ENCODE measurements around the gene ARHGAP40. TPM values are rescaled to one million over a fixed set of nuclear protein-coding genes. Genes with fewer than 3 reads are reported as not detected.

The ARHGAP40 gene
- total and polyA plus RNA-seq, 2 experiments from 2014 or later: 0.21 TPM; not detected in 1

DNA sequence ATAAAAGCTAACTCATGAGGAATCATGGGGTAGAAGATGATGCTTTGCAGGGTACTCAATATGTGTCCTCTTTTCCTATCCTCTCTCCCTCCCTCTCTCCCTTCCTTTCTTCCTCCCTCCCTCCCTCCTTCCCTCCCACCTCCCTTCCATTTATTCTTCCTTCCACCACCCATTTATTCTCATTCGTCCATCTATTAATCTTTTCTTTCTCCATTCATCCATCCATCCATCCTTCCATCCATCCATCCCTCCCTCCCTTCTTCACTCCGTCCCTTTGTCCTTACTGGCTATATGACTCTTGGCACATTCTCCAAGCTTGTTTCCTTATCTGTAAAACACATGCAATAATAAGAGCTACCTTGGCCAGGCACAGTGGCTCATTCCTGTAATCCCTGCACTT lies 40.9 kb downstream of the ARHGAP40 start (continued):
- TF ChIP-seq EZH2phosphoT487 (IDR thresholded peaks at IDR 0.05; ENCODE audit: unreplicated experiment) (no peak), STAT1 (IDR thresholded peaks at IDR 0.05; ENCODE audit: unreplicated experiment) (no peak)
- TF ChIP-seq, protein P1, sequence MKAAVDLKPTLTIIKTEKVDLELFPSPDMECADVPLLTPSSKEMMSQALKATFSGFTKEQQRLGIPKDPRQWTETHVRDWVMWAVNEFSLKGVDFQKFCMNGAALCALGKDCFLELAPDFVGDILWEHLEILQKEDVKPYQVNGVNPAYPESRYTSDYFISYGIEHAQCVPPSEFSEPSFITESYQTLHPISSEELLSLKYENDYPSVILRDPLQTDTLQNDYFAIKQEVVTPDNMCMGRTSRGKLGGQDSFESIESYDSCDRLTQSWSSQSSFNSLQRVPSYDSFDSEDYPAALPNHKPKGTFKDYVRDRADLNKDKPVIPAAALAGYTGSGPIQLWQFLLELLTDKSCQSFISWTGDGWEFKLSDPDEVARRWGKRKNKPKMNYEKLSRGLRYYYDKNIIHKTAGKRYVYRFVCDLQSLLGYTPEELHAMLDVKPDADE (IDR thresholded peaks at IDR 0.05): no peak

DNA sequence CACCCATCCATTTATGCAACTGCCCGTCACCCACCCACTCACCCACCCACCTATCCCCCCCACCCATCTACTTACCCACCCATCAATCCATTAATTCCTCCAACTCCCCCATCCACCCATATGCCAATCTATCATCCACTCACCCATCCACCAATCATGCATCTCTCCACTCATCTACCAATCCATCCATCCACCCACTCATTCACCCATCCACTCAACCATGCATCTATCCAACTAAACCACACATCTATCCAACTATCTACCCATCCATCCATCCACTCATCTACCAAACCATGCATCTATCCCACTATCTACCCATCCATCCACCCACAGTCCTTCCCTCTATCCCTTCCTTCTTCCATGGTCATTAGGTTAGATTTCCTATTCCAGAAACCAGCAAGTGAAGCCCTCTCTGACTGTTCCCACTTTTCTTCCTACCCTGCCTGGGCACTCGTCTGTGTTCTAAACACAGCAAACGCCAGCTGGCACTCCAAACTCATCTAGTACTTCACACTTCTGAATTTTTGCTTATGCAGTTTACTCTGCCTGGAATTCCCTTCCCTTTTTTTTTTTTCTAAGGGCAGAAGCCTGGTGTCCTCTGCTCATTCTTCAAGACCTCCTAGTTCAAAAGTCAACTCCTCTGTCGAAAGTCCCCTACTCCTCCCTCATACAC lies 43.1 kb downstream of the ARHGAP40 start:
- no peak overlapping the region for H3K27ac ChIP-seq (ENCODE audit: low read depth)
- H2AFZ ChIP-seq: no peak overlapping the region
- H3K27me3 ChIP-seq (ENCODE audit: insufficient read depth): peaks cover 57% of the 10 kb centered on the region
- no peak overlapping the region for H3K27ac Mint-ChIP-seq
- no peaks in the 10 kb centered on the region for H3K79me2 ChIP-seq (replicated peaks; ENCODE audit: insufficient read depth)
- 0 out of 2 replicates have a peak, but pooled peaks cover 5% of the 10 kb centered on the region for H3K4me1 ChIP-seq (ENCODE audit: insufficient read depth)
- H3K9me2 ChIP-seq (ENCODE audit: insufficient read depth): no peaks in the 10 kb centered on the region
- ATAC-seq (no peak), DNase-seq (ENCODE audit: low spot score) (no peak)
- no peaks in the 10 kb centered on the region for H3K36me3 Mint-ChIP-seq (ENCODE audit: low read depth)
- H3K4me1 Mint-ChIP-seq: peaks cover 7% of the 10 kb centered on the region; the same call in 2 of the 3 replicates
- H3K27me3 Mint-ChIP-seq (ENCODE audit: insufficient read depth, low read depth, poor library complexity): peaks cover 48% of the 10 kb centered on the region
- H4K20me1 ChIP-seq (replicated peaks; ENCODE audit: insufficient read depth): no peaks in the 10 kb centered on the region
- H3K4me2 ChIP-seq: no peak overlapping the region
- no peak overlapping the region for H3K4me3 ChIP-seq
- no peaks in the 10 kb centered on the region for H3F3A ChIP-seq (replicated peaks; ENCODE audit: low read depth)
- no peaks in the 10 kb centered on the region for H3K36me3 ChIP-seq (ENCODE audit: insufficient read depth)
- no peaks in the 10 kb centered on the region; the same call in 2 of the 3 replicates for H3K9me3 Mint-ChIP-seq
- no peak overlapping the region for H3K4me3 Mint-ChIP-seq
- no peak for TF ChIP-seq ZNF331 (CRISPR knock-in tag; IDR thresholded peaks at IDR 0.05; ENCODE audit: low read depth)
- no peak for TF ChIP-seq EZH2 (IDR thresholded peaks at IDR 0.05; ENCODE audit: low read depth, unreplicated experiment)
- no peak for TF ChIP-seq CREB1 (CRISPR knock-in tag; IDR thresholded peaks at IDR 0.05; ENCODE audit: low read depth)
- no peak for TF ChIP-seq NANOG (IDR thresholded peaks at IDR 0.05; ENCODE audit: borderline replicate concordance)
- TF ChIP-seq, protein P2, sequence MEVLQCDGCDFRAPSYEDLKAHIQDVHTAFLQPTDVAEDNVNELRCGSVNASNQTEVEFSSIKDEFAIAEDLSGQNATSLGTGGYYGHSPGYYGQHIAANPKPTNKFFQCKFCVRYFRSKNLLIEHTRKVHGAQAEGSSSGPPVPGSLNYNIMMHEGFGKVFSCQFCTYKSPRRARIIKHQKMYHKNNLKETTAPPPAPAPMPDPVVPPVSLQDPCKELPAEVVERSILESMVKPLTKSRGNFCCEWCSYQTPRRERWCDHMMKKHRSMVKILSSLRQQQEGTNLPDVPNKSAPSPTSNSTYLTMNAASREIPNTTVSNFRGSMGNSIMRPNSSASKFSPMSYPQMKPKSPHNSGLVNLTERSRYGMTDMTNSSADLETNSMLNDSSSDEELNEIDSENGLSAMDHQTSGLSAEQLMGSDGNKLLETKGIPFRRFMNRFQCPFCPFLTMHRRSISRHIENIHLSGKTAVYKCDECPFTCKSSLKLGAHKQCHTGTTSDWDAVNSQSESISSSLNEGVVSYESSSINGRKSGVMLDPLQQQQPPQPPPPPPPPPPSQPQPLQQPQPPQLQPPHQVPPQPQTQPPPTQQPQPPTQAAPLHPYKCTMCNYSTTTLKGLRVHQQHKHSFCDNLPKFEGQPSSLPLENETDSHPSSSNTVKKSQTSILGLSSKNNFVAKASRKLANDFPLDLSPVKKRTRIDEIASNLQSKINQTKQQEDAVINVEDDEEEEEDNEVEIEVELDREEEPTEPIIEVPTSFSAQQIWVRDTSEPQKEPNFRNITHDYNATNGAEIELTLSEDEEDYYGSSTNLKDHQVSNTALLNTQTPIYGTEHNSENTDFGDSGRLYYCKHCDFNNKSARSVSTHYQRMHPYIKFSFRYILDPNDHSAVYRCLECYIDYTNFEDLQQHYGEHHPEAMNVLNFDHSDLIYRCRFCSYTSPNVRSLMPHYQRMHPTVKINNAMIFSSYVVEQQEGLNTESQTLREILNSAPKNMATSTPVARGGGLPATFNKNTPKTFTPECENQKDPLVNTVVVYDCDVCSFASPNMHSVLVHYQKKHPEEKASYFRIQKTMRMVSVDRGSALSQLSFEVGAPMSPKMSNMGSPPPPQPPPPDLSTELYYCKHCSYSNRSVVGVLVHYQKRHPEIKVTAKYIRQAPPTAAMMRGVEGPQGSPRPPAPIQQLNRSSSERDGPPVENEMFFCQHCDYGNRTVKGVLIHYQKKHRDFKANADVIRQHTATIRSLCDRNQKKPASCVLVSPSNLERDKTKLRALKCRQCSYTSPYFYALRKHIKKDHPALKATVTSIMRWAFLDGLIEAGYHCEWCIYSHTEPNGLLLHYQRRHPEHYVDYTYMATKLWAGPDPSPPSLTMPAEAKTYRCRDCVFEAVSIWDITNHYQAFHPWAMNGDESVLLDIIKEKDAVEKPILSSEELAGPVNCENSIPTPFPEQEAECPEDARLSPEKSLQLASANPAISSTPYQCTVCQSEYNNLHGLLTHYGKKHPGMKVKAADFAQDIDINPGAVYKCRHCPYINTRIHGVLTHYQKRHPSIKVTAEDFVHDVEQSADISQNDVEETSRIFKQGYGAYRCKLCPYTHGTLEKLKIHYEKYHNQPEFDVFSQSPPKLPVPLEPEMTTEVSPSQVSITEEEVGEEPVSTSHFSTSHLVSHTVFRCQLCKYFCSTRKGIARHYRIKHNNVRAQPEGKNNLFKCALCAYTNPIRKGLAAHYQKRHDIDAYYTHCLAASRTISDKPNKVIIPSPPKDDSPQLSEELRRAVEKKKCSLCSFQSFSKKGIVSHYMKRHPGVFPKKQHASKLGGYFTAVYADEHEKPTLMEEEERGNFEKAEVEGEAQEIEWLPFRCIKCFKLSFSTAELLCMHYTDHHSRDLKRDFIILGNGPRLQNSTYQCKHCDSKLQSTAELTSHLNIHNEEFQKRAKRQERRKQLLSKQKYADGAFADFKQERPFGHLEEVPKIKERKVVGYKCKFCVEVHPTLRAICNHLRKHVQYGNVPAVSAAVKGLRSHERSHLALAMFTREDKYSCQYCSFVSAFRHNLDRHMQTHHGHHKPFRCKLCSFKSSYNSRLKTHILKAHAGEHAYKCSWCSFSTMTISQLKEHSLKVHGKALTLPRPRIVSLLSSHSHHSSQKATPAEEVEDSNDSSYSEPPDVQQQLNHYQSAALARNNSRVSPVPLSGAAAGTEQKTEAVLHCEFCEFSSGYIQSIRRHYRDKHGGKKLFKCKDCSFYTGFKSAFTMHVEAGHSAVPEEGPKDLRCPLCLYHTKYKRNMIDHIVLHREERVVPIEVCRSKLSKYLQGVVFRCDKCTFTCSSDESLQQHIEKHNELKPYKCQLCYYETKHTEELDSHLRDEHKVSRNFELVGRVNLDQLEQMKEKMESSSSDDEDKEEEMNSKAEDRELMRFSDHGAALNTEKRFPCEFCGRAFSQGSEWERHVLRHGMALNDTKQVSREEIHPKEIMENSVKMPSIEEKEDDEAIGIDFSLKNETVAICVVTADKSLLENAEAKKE (CRISPR knock-in tag; IDR thresholded peaks at IDR 0.05): no peak
- TF ChIP-seq, protein P3, sequence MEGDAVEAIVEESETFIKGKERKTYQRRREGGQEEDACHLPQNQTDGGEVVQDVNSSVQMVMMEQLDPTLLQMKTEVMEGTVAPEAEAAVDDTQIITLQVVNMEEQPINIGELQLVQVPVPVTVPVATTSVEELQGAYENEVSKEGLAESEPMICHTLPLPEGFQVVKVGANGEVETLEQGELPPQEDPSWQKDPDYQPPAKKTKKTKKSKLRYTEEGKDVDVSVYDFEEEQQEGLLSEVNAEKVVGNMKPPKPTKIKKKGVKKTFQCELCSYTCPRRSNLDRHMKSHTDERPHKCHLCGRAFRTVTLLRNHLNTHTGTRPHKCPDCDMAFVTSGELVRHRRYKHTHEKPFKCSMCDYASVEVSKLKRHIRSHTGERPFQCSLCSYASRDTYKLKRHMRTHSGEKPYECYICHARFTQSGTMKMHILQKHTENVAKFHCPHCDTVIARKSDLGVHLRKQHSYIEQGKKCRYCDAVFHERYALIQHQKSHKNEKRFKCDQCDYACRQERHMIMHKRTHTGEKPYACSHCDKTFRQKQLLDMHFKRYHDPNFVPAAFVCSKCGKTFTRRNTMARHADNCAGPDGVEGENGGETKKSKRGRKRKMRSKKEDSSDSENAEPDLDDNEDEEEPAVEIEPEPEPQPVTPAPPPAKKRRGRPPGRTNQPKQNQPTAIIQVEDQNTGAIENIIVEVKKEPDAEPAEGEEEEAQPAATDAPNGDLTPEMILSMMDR (conservative IDR thresholded peaks at IDR 0.05; ENCODE audit: low read depth in 2 of 2): no peak
- TF ChIP-seq, protein P4, sequence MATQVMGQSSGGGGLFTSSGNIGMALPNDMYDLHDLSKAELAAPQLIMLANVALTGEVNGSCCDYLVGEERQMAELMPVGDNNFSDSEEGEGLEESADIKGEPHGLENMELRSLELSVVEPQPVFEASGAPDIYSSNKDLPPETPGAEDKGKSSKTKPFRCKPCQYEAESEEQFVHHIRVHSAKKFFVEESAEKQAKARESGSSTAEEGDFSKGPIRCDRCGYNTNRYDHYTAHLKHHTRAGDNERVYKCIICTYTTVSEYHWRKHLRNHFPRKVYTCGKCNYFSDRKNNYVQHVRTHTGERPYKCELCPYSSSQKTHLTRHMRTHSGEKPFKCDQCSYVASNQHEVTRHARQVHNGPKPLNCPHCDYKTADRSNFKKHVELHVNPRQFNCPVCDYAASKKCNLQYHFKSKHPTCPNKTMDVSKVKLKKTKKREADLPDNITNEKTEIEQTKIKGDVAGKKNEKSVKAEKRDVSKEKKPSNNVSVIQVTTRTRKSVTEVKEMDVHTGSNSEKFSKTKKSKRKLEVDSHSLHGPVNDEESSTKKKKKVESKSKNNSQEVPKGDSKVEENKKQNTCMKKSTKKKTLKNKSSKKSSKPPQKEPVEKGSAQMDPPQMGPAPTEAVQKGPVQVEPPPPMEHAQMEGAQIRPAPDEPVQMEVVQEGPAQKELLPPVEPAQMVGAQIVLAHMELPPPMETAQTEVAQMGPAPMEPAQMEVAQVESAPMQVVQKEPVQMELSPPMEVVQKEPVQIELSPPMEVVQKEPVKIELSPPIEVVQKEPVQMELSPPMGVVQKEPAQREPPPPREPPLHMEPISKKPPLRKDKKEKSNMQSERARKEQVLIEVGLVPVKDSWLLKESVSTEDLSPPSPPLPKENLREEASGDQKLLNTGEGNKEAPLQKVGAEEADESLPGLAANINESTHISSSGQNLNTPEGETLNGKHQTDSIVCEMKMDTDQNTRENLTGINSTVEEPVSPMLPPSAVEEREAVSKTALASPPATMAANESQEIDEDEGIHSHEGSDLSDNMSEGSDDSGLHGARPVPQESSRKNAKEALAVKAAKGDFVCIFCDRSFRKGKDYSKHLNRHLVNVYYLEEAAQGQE (IDR thresholded peaks at IDR 0.05; ENCODE audit: unreplicated experiment): no peak
- TF ChIP-seq POLR2AphosphoS5 (IDR thresholded peaks at IDR 0.05; ENCODE audit: low read depth): no peak
